ENCODE results near the gene RASL12. TPM values are rescaled to one million over a fixed set of nuclear protein-coding genes. Genes with fewer than 3 reads are reported as not detected.

RASL12 gene
- total RNA-seq, 4 donors from 2014 or later = 41.4 to 83.5 (median 78.7) TPM

DNA sequence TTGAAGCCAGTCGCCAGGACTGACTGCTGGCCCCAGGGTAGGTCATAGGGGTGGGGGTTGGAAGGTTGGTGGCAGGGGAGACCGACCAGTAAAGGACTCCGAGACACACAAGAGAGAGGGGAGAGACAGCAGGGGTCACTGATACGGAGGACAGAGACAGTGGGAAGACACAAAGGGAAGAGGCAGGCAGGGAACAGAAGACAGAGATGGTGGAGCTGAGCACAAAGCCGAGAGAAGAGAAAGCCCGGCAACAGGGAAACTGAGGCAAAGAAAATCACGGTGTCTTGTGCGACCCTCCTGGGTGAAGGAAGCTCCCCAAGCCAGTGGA, 510 bp downstream of the RASL12 start:
- Histone ChIP-seq H3K27me3 (no peaks in the 10 kb centered on the region), H3K4me1 (peaks cover 0 to 77% (median 42%) of the 10 kb centered on the region in 4 donors), H3K27ac (peak overlapping the region; percentile 64 to 95 (median 90)), H3K4me3 (peak overlapping the region; percentile 47 to 81 (median 52)), H3K36me3 (no peaks in the 10 kb centered on the region), H3K9me3 (no peaks in the 10 kb centered on the region)
- WGBS, 2 donors = 9 to 10% methylated on average over 8 of the region's 8 CpGs
- DNase-seq (ENCODE audit: low spot score in 2 of 2) = no peak
- TF ChIP-seq, protein P1, sequence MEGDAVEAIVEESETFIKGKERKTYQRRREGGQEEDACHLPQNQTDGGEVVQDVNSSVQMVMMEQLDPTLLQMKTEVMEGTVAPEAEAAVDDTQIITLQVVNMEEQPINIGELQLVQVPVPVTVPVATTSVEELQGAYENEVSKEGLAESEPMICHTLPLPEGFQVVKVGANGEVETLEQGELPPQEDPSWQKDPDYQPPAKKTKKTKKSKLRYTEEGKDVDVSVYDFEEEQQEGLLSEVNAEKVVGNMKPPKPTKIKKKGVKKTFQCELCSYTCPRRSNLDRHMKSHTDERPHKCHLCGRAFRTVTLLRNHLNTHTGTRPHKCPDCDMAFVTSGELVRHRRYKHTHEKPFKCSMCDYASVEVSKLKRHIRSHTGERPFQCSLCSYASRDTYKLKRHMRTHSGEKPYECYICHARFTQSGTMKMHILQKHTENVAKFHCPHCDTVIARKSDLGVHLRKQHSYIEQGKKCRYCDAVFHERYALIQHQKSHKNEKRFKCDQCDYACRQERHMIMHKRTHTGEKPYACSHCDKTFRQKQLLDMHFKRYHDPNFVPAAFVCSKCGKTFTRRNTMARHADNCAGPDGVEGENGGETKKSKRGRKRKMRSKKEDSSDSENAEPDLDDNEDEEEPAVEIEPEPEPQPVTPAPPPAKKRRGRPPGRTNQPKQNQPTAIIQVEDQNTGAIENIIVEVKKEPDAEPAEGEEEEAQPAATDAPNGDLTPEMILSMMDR (IDR thresholded peaks at IDR 0.05) = no peak
- TF ChIP-seq EP300 (IDR thresholded peaks at IDR 0.05) = no peak
- no peak for TF ChIP-seq POLR2A (IDR thresholded peaks at IDR 0.05)

DNA sequence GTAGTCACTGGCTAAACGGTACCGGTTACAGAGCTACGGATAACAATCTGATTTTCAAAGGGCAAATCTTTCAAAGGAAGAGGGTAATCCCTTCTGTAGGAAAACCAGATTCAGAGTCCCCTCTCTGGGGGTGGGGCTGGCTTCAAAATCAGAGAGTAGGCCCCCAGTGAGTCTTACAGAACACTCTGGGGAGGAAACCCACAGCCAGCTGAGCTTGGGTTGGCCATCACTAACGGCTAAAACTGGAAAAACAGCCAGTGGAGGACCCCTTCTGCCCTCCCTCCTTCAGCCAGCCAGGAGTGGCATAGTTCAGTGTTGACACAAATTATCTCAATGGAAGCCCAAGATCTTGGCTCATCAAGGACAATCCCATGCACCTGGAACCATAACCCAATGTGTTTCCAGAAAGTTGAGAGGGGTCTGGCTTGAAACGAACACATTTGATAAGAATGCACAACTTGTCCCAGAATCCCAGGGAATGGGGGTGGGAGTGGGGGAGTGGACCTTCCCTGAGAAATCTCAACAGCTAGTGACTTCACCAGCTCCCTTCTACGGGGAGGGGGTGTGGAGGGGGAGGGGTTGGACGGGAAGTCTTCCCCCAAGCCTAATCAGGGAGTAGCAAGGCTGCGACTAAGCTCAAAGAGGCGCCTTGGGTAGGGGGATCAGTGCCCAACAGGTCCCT, 1.0 kb downstream of the RASL12 start:
- no peak for DNase-seq (ENCODE audit: low spot score in 2 of 2)

DNA sequence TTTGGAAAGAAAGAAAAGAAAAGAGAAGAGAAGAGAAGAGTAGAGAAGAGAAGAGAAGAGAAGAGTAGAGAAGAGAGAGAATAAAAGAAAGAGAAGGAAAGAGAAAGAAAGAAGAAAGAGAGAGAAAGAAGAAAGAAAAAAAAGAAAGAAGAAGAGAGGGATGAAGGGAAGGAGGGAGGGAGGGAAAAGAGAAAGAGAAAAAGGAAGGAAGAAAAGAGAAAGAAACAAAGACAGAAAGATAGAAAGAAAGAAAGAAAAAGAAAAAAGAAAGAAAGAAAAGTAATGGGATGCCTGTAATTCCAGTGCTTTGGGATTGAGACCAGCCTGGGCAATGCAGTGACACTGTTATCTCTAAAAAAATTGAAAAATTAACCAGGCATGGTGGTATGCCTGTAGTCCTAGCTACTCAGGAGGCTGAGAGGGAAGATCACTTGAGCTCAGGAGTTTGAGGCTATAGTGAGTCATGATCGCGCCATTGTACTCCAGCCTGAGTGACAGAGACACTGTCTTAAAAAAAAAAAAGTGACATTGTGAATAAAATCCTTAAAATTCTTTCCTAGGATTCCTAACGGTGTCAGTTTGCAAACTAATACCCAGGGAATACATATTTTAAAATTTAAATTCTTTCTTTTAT, 1.7 kb downstream of the RASL12 start:
- 34 to 58% methylated on average over 3 of the region's 3 CpGs for WGBS, 2 donors
- H3K4me3 ChIP-seq = peak overlapping the region; percentile 47 to 81 (median 52)
- no peak for DNase-seq (ENCODE audit: low spot score in 2 of 2)
- no peaks in the 10 kb centered on the region for H3K9me3 ChIP-seq
- no peaks in the 10 kb centered on the region for H3K36me3 ChIP-seq
- H3K4me1 ChIP-seq = peaks cover 0 to 77% (median 41%) of the 10 kb centered on the region in 4 donors
- TF ChIP-seq, protein P1 (IDR thresholded peaks at IDR 0.05) = no peak
- TF ChIP-seq EP300 (IDR thresholded peaks at IDR 0.05) (no peak), POLR2A (IDR thresholded peaks at IDR 0.05) (no peak)
- peak overlapping the region; percentile 64 to 95 (median 90) for H3K27ac ChIP-seq
- H3K27me3 ChIP-seq = no peaks in the 10 kb centered on the region

More for the DNA sequence above, 1.0 kb downstream of the RASL12 start:
- TF ChIP-seq, protein P1 (IDR thresholded peaks at IDR 0.05) = no peak
- TF ChIP-seq EP300 (IDR thresholded peaks at IDR 0.05) (peak in 1 of 2 donors; percentile 22), POLR2A (IDR thresholded peaks at IDR 0.05) (peak in 1 of 2 donors; percentile 9)
- Histone ChIP-seq H3K9me3 (no peaks in the 10 kb centered on the region), H3K36me3 (no peaks in the 10 kb centered on the region), H3K27ac (peak overlapping the region; percentile 64 to 95 (median 90)), H3K4me3 (peak overlapping the region; percentile 47 to 81 (median 52)), H3K4me1 (peaks cover 0 to 77% (median 38%) of the 10 kb centered on the region in 4 donors), H3K27me3 (no peaks in the 10 kb centered on the region)
- WGBS, 2 donors = 20 to 28% methylated on average over 9 of the region's 9 CpGs

DNA sequence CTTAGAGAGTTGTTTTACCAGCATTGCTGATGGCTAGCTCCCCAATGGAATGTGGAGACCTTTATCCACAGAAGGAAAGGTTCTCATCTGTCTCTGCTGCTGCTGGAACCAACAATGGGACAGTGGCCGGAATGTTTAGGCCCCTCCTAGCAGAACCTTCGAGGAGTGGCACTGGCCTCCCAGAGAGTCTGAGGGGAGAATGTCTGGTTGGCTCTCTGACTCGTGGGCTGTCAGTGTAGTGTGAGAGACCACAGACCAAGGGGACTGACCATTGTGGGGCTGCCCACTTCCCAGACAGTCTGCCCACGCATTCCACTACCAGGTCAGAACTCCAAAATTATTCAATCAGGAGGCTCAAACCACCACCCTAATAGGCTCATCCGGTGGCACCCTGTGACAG, 5.1 kb downstream of the RASL12 start:
- no peaks in the 10 kb centered on the region for H3K9me3 ChIP-seq
- WGBS, 2 donors = 51 to 73% methylated on average over 5 of the region's 5 CpGs
- H3K27ac ChIP-seq = peak overlapping the region; percentile 5 to 95 (median 81)
- TF ChIP-seq POLR2A (IDR thresholded peaks at IDR 0.05) (no peak), EP300 (IDR thresholded peaks at IDR 0.05) (no peak)
- TF ChIP-seq, protein P1 (IDR thresholded peaks at IDR 0.05) = no peak
- DNase-seq (ENCODE audit: low spot score in 2 of 2) = no peak
- peaks cover 0 to 79% (median 54%) of the 10 kb centered on the region in 4 donors for H3K4me1 ChIP-seq
- H3K27me3 ChIP-seq = no peaks in the 10 kb centered on the region
- peaks cover 0 to 7% (median 0%) of the 10 kb centered on the region in 3 donors for H3K36me3 ChIP-seq
- H3K4me3 ChIP-seq = no peak overlapping the region

DNA sequence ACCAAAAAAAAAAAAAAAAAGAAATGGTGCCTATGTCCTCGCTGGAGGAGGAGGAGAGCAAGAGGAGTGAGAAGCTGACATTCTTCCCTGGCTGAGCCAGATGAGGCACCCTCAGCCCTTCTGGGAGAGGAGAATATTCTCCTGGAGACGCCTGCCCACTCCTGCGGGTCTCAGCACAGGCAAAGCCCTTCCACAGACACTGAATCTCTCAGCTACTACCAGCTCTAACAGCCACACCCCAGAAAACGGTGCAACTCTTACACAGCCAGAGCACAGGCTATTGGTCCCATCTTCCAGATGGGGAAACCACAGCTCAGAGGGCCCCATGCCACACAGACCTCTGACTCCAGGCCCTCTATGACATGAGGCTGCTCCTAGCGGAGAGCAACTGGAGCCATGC, 5.7 kb downstream of the RASL12 start:
- TF ChIP-seq EP300 (IDR thresholded peaks at IDR 0.05) = no peak
- no peak for TF ChIP-seq POLR2A (IDR thresholded peaks at IDR 0.05)
- TF ChIP-seq, protein P1 (IDR thresholded peaks at IDR 0.05) = no peak
- WGBS, 2 donors = 54 to 66% methylated on average over 5 of the region's 5 CpGs
- Histone ChIP-seq H3K27ac (peak overlapping the region; percentile 5 to 95 (median 81)), H3K36me3 (peaks cover 0 to 8% (median 0%) of the 10 kb centered on the region in 3 donors), H3K27me3 (no peaks in the 10 kb centered on the region), H3K4me1 (peaks cover 0 to 86% (median 58%) of the 10 kb centered on the region in 4 donors), H3K9me3 (no peaks in the 10 kb centered on the region), H3K4me3 (no peak overlapping the region)
- DNase-seq (ENCODE audit: low spot score in 2 of 2) = no peak
